HepG2 (cell line): ENCODE results near the gene TDRD1. TPM values are rescaled to one million over a fixed set of nuclear protein-coding genes. Genes with fewer than 3 reads are reported as not detected.

Experiments
- CENPT ChIP-seq: sonication (generic); formaldehyde crosslinking; IDR thresholded peaks from 2 replicates; pipeline ENCODE4 v1.8.0; 2022; ENCODE audit warnings: low read depth, mild to moderate bottlenecking, moderate library complexity, missing genetic modification reagents
- MEF2D ChIP-seq: sonication (generic); formaldehyde crosslinking; IDR thresholded peaks from 2 replicates; pipeline ENCODE4 v1.5.1; 2020; ENCODE audit warnings: mild to moderate bottlenecking, missing genetic modification reagents
- MIER3 ChIP-seq: IDR thresholded peaks from 2 replicates; pipeline ENCODE4 v1.6.1; 2016; ENCODE audit warnings: missing compliant biosample characterization, borderline replicate concordance
- MLLT10 ChIP-seq: sonication (generic); formaldehyde crosslinking; IDR thresholded peaks from 2 replicates; pipeline ENCODE4 v1.4.0; 2020; ENCODE audit warnings: missing genetic modification reagents
- TOE1 ChIP-seq: sonication (generic); formaldehyde crosslinking; IDR thresholded peaks from 2 replicates; pipeline ENCODE4 v1.4.0; 2020; ENCODE audit warnings: mild to moderate bottlenecking, missing genetic modification reagents
- ZMYM2 ChIP-seq: sonication (generic); formaldehyde crosslinking; IDR thresholded peaks from 2 replicates; pipeline ENCODE4 v1.8.0; 2022; ENCODE audit warnings: mild to moderate bottlenecking, missing genetic modification reagents
- ZNF777 ChIP-seq: sonication (generic); formaldehyde crosslinking; IDR thresholded peaks from 2 replicates; pipeline ENCODE4 v1.4.0; 2020; ENCODE audit warnings: missing genetic modification reagents
- polyA plus RNA-seq, 8 experiments: library from polyadenylated mRNA; depleted of rRNA in 3 of 8; stranded (reverse) in 7 of 8; unstranded in 1 of 8; fragments of >200 nt; fragmentation: Illumina TruSeq in 4 of 8; extraction: Trizol in 4 of 8; gene quantifications; 2 replicates each; pipeline versions ENCODE4 v1.2.1 to v1.2.3, GENCODE V29; 2011 to 2016; ENCODE audit warnings: low read depth in 4 of 8, missing spikeins in 1 of 8, mixed read lengths in 1 of 8; ENCODE audit not compliant: insufficient read depth in 1 of 8
- total RNA-seq, 5 experiments: library from RNA; depleted of rRNA; stranded (reverse); fragments of >200 nt; fragmentation: Illumina TruSeq; extraction: Trizol; gene quantifications; 2 replicates each; pipeline ENCODE4 v1.2.3, GENCODE V29; 2016; ENCODE audit warnings: low read depth in 1 of 5
- TF ChIP-seq, protein P1 (sequence below), 2 experiments: fragments of 450-650 bp in 1 of 2; sonication (generic) in 1 of 2; formaldehyde crosslinking in 1 of 2; IDR thresholded peaks; 2 replicates each; pipeline versions ENCODE4 v1.6.1 to v1.8.0; 2016 to 2022; ENCODE audit warnings: antibody characterized with exemption in 1 of 2, mild to moderate bottlenecking in 1 of 2, missing genetic modification reagents in 1 of 2
- TF ChIP-seq, protein P2 (sequence below): sonication (generic); formaldehyde crosslinking; IDR thresholded peaks from 2 replicates; pipeline ENCODE4 v1.4.0; 2020; ENCODE audit warnings: missing genetic modification reagents
- TF ChIP-seq, protein P3 (sequence below): sonication (generic); formaldehyde crosslinking; IDR thresholded peaks from 2 replicates; pipeline ENCODE4 v1.9.0; 2021; ENCODE audit warnings: mild to moderate bottlenecking, missing genetic modification reagents
- TF ChIP-seq, protein P4 (sequence below): IDR thresholded peaks from 2 replicates; pipeline ENCODE4 v1.6.1; 2012; ENCODE audit warnings: inconsistent platforms

TDRD1 gene
- total and polyA plus RNA-seq, 2 of the 13 experiments (the other 11 are each of a cell fraction or from before 2014, with no cell fraction given): not detected

DNA sequence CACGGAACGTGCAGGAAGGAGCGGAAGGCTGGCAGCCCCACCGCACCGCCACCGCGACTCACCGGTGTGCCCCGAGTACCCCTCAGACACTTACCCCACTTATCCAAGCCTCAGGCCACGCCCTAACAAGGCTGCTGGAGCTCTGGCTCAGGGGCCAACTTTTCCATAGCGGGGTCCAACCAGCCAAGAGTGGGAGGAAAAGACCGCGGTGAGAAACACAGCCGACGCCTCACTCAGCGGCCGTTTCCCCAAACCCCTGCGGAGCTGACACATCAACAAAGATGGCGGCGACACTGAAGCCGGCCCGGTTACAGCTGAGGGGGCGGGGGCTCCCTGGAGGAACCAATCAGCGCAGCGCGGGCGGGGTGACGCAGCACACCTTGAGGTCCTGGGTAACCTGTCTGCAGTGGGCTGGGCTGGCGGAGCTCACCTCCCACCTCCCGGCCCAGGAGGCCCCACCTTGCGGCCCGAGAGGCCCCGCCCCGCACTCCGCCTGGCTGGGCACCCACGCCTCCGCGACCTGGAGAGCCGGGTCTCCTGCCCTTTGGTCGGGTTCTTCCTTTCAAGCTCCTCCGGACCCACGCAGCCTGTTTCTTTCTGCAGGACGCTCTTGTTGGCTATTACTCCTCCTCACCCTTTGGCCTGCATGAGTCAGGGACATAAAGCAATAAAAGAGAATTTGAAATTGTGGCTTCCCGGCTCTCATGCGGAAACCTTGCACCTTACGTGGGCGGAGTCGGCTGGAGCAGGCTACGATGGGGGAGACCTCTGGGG lies 5.0 kb upstream of the TDRD1 start, which contains the start of gene CCDC186 (continued):
- TF ChIP-seq, protein P1, sequence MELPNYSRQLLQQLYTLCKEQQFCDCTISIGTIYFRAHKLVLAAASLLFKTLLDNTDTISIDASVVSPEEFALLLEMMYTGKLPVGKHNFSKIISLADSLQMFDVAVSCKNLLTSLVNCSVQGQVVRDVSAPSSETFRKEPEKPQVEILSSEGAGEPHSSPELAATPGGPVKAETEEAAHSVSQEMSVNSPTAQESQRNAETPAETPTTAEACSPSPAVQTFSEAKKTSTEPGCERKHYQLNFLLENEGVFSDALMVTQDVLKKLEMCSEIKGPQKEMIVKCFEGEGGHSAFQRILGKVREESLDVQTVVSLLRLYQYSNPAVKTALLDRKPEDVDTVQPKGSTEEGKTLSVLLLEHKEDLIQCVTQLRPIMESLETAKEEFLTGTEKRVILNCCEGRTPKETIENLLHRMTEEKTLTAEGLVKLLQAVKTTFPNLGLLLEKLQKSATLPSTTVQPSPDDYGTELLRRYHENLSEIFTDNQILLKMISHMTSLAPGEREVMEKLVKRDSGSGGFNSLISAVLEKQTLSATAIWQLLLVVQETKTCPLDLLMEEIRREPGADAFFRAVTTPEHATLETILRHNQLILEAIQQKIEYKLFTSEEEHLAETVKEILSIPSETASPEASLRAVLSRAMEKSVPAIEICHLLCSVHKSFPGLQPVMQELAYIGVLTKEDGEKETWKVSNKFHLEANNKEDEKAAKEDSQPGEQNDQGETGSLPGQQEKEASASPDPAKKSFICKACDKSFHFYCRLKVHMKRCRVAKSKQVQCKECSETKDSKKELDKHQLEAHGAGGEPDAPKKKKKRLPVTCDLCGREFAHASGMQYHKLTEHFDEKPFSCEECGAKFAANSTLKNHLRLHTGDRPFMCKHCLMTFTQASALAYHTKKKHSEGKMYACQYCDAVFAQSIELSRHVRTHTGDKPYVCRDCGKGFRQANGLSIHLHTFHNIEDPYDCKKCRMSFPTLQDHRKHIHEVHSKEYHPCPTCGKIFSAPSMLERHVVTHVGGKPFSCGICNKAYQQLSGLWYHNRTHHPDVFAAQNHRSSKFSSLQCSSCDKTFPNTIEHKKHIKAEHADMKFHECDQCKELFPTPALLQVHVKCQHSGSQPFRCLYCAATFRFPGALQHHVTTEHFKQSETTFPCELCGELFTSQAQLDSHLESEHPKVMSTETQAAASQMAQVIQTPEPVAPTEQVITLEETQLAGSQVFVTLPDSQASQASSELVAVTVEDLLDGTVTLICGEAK (IDR thresholded peaks at IDR 0.05): no peak
- TF ChIP-seq, protein P1 (CRISPR knock-in tag; IDR thresholded peaks at IDR 0.05): peak; percentile 46; the same call in 1 of the 2 replicates
- TF ChIP-seq MIER3 (CRISPR knock-in tag) (peak; percentile 54; the same call in 1 of the 2 replicates), CENPT (no peak), ZMYM2 (peak; percentile 26; the same call in 1 of the 2 replicates), MLLT10 (CRISPR knock-in tag) (no peak), TOE1 (CRISPR knock-in tag) (no peak), ZNF777 (CRISPR knock-in tag) (no peak), MEF2D (CRISPR knock-in tag) (no peak; the same call in 1 of the 2 replicates)
- TF ChIP-seq, protein P2, sequence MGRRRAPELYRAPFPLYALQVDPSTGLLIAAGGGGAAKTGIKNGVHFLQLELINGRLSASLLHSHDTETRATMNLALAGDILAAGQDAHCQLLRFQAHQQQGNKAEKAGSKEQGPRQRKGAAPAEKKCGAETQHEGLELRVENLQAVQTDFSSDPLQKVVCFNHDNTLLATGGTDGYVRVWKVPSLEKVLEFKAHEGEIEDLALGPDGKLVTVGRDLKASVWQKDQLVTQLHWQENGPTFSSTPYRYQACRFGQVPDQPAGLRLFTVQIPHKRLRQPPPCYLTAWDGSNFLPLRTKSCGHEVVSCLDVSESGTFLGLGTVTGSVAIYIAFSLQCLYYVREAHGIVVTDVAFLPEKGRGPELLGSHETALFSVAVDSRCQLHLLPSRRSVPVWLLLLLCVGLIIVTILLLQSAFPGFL (CRISPR knock-in tag): no peak
- TF ChIP-seq, protein P3, sequence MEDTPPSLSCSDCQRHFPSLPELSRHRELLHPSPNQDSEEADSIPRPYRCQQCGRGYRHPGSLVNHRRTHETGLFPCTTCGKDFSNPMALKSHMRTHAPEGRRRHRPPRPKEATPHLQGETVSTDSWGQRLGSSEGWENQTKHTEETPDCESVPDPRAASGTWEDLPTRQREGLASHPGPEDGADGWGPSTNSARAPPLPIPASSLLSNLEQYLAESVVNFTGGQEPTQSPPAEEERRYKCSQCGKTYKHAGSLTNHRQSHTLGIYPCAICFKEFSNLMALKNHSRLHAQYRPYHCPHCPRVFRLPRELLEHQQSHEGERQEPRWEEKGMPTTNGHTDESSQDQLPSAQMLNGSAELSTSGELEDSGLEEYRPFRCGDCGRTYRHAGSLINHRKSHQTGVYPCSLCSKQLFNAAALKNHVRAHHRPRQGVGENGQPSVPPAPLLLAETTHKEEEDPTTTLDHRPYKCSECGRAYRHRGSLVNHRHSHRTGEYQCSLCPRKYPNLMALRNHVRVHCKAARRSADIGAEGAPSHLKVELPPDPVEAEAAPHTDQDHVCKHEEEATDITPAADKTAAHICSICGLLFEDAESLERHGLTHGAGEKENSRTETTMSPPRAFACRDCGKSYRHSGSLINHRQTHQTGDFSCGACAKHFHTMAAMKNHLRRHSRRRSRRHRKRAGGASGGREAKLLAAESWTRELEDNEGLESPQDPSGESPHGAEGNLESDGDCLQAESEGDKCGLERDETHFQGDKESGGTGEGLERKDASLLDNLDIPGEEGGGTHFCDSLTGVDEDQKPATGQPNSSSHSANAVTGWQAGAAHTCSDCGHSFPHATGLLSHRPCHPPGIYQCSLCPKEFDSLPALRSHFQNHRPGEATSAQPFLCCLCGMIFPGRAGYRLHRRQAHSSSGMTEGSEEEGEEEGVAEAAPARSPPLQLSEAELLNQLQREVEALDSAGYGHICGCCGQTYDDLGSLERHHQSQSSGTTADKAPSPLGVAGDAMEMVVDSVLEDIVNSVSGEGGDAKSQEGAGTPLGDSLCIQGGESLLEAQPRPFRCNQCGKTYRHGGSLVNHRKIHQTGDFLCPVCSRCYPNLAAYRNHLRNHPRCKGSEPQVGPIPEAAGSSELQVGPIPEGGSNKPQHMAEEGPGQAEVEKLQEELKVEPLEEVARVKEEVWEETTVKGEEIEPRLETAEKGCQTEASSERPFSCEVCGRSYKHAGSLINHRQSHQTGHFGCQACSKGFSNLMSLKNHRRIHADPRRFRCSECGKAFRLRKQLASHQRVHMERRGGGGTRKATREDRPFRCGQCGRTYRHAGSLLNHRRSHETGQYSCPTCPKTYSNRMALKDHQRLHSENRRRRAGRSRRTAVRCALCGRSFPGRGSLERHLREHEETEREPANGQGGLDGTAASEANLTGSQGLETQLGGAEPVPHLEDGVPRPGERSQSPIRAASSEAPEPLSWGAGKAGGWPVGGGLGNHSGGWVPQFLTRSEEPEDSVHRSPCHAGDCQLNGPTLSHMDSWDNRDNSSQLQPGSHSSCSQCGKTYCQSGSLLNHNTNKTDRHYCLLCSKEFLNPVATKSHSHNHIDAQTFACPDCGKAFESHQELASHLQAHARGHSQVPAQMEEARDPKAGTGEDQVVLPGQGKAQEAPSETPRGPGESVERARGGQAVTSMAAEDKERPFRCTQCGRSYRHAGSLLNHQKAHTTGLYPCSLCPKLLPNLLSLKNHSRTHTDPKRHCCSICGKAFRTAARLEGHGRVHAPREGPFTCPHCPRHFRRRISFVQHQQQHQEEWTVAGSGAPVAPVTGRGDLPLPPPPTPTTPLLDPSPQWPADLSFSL: no peak
- TF ChIP-seq, protein P4, sequence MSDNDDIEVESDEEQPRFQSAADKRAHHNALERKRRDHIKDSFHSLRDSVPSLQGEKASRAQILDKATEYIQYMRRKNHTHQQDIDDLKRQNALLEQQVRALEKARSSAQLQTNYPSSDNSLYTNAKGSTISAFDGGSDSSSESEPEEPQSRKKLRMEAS: peak; percentile 36; the same call in 1 of the 2 replicates
